Mesothelial cell of epicardium (in vitro differentiated cells): ENCODE data around the gene SMARCE1. TPM values are rescaled to one million over a fixed set of nuclear protein-coding genes. Genes with fewer than 3 reads are reported as not detected.

Source experiments
- DNase-seq, 2 experiments: peaks; one replicate each; pipeline ENCODE4 v3.0.0; 2021; ENCODE audit warnings: low spot score in 2 of 2; ENCODE audit not compliant: unreplicated experiment in 2 of 2
- H3K27ac Mint-ChIP-seq: 2 replicates; pipeline ENCODE4 v1.8.0; 2021; ENCODE audit warnings: mixed read lengths
- H3K27me3 Mint-ChIP-seq: 2 replicates; pipeline ENCODE4 v1.8.0; 2021; ENCODE audit warnings: low read depth, mixed read lengths
- H3K36me3 Mint-ChIP-seq: 2 replicates; pipeline ENCODE4 v1.8.0; 2021; ENCODE audit warnings: mixed read lengths
- H3K4me1 Mint-ChIP-seq: 2 replicates; pipeline ENCODE4 v1.8.0; 2021; ENCODE audit warnings: mixed read lengths
- H3K4me3 Mint-ChIP-seq: 2 replicates; pipeline ENCODE4 v1.8.0; 2021; ENCODE audit warnings: mild to moderate bottlenecking, moderate library complexity, mixed read lengths
- H3K9me3 Mint-ChIP-seq: 2 replicates; pipeline ENCODE4 v1.8.0; 2021; ENCODE audit warnings: mixed read lengths
- CTCF ChIP-seq: fragments of 200-600 bp; sonication (generic); IDR thresholded peaks from one replicate; pipeline ENCODE4 v1.5.0; 2021; ENCODE audit warnings: antibody characterized with exemption; ENCODE audit not compliant: unreplicated experiment
- total RNA-seq: library from RNA; stranded (reverse); gene quantifications from 3 replicates; pipeline ENCODE4 v1.2.1, GENCODE V29; 2021

The SMARCE1 gene
- total RNA-seq, 1 donor from 2014 or later = 163 TPM

- Mint-ChIP-seq H3K27ac (no peak overlapping the region), H3K9me3 (no peaks in the 10 kb centered on the region), H3K4me1 (peaks cover 17% of the 10 kb centered on the region), H3K36me3 (no peaks in the 10 kb centered on the region), H3K4me3 (no peak overlapping the region), H3K27me3 (peaks cover 6% of the 10 kb centered on the region)
- no peak for TF ChIP-seq CTCF
- no peak for DNase-seq
Observed at GRCh38 chr17:40687106-40687505, 39.5 kb upstream of the SMARCE1 start.

DNA sequence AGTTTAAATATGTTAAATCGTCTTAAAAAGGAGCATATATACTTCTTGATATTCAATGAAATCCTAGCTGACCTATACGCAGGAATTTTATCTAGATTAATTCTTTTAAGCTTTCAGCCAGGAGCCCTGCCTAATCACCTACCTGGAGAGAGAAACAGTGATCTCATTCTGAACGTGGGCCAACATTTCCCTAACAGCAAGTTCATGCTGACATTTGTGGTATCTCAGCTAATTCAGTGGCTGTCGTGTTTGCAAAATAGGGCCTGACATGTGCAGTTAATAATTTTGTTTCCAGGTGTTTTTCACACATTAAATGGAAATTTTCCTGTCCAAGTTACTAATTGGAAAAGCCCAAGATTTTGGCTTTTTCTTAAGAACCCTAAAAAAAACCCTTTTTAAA is 38.6 kb upstream of the SMARCE1 start:
- Mint-ChIP-seq H3K27me3 (peaks cover 11% of the 10 kb centered on the region), H3K36me3 (no peaks in the 10 kb centered on the region), H3K4me3 (no peak overlapping the region)

DNA sequence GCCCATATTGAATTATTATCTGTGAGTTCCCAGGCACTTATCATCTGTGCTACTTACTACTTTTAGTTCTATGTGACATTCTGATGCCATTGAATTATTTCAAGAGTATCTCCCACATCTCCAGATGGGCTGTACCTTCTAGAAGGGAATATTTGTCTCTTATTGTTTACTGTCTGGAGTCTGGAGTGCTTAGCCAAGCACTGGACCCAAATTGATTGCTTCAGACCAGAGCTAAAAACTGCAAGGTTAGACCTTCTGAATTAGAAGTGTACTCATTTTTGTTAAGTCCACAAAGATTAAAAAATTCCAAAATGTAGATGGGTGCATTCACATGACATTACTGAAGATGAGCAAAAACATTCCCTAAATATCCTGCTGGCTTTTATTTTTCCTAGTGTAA is 33.4 kb upstream of the SMARCE1 start:
- Mint-ChIP-seq H3K27ac (no peak overlapping the region), H3K4me1 (peaks cover 5% of the 10 kb centered on the region), H3K4me3 (no peak overlapping the region), H3K27me3 (peaks cover 47% of the 10 kb centered on the region), H3K9me3 (no peaks in the 10 kb centered on the region), H3K36me3 (no peaks in the 10 kb centered on the region)
- no peak for DNase-seq
- TF ChIP-seq CTCF = no peak

More for the DNA sequence above, 38.6 kb upstream of the SMARCE1 start:
- TF ChIP-seq CTCF = no peak
- Mint-ChIP-seq H3K9me3 (no peaks in the 10 kb centered on the region), H3K27ac (peak overlapping the region; percentile 48), H3K4me1 (peaks cover 17% of the 10 kb centered on the region)
- no peak for DNase-seq

GRCh38 chr17:40679523-40679907 is 31.9 kb upstream of the SMARCE1 start:
- Mint-ChIP-seq H3K4me3 (no peak overlapping the region), H3K36me3 (no peaks in the 10 kb centered on the region), H3K27ac (no peak overlapping the region), H3K4me1 (peaks cover 2% of the 10 kb centered on the region), H3K9me3 (no peaks in the 10 kb centered on the region), H3K27me3 (peaks cover 55% of the 10 kb centered on the region)
- no peak for DNase-seq
- no peak for TF ChIP-seq CTCF

DNA sequence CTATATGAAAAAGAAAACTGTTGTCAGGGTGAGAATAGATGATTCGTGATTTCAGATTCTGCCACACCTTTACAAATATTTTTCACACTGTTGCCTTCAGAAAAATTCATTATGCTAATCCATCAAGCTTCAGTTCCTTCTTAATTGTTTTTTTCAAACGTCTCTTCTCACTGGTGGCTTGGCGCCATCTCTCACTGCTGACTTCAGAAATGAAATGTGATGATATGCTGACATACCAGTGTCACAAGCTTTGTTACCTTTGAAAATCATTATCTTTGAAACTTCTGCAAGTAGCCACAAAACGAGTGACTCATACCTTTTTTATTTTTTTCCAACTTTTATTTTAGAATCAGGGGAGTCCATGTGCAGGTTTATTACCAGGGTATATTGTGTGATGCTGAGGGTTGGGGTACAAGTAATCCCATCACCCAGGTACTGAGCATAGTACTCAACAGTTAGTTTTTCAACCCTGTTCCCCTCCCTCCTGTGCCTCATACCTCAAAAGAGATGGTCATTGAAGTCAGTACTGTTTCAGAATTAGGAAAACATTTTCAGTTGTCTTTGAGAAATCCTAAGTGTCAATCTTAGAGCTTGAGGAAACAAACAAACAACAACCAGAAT is 31.4 kb upstream of the SMARCE1 start:
- TF ChIP-seq CTCF = no peak
- no peaks in the 10 kb centered on the region for H3K36me3 Mint-ChIP-seq
- no peaks in the 10 kb centered on the region for H3K9me3 Mint-ChIP-seq
- H3K4me3 Mint-ChIP-seq = no peak overlapping the region
- DNase-seq = no peak
- H3K27me3 Mint-ChIP-seq = peaks cover 55% of the 10 kb centered on the region
- H3K4me1 Mint-ChIP-seq = peaks cover 6% of the 10 kb centered on the region
- H3K27ac Mint-ChIP-seq = no peak overlapping the region

DNA sequence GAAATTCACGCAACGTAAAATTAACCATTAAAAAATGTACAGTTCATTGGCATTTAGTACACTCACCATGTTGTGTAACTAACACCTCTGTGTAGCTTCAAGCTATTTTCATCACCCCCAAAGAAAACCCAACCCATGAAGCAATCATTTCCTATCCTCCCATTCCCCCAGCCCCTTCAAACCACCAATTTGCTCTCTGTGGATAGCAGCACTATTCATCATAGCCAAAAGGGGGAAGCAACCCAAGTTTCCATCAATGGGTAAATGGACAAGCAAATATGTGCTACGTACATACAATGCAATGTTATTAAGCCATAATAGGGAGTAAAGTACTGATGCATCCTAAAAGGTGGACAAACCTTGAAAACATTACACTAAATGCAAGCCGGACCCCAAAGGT is 28.3 kb upstream of the SMARCE1 start:
- Mint-ChIP-seq H3K36me3 (no peaks in the 10 kb centered on the region), H3K4me3 (no peak overlapping the region), H3K9me3 (no peaks in the 10 kb centered on the region), H3K4me1 (peaks cover 7% of the 10 kb centered on the region), H3K27ac (no peak overlapping the region), H3K27me3 (peaks cover 53% of the 10 kb centered on the region)
- TF ChIP-seq CTCF = no peak
- DNase-seq = no peak
